ENCODE results near the gene VENTX.

Gene VENTX, protein sequence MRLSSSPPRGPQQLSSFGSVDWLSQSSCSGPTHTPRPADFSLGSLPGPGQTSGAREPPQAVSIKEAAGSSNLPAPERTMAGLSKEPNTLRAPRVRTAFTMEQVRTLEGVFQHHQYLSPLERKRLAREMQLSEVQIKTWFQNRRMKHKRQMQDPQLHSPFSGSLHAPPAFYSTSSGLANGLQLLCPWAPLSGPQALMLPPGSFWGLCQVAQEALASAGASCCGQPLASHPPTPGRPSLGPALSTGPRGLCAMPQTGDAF

GRCh38 chr10:133237588-133238465 is at the start of gene VENTX:
Gene VENTX, plus strand, starts transcription at chr10:133237855. Its CDS starts 60 bp downstream, at chr10:133237915.
- DNase-seq, result no peak

DNA sequence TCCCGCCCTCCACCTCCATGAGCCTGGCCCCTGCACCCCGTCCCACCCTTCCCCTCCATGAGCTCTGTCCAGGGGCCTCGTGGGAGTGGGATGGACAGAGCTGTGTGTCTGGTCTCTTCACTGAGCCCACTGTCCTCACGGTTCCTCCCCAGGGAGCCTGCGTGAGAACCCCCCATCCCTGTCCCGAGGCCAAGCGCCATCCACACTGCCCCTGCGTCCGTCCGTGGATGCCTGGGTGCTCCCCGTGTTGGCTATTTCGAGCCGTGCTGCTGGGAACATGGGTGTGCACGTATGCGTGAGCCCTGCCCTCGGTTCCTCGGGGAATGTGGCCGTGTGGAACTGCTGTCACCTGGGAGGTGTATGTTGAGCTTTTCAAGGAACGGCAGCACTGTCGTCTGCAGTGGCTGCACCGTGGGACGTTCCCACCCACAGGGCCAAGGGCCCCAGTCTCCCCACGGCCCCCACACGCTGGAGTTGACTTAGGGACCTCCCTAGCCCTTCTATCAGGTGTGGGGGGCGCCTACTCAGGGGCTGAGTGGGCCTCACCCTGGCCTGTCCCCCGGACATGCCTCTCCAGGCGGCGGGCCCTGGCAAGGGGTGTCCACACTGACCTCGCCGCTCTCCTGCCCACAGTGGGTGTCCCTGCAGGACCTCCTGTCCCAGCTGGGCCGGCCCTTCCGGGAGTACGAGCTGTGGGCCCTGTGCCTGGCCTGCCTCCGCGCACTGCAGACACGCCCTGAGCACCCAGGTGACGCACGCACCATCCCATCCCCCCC is 49.6 kb upstream of the VENTX start:
- no peak for DNase-seq

DNA sequence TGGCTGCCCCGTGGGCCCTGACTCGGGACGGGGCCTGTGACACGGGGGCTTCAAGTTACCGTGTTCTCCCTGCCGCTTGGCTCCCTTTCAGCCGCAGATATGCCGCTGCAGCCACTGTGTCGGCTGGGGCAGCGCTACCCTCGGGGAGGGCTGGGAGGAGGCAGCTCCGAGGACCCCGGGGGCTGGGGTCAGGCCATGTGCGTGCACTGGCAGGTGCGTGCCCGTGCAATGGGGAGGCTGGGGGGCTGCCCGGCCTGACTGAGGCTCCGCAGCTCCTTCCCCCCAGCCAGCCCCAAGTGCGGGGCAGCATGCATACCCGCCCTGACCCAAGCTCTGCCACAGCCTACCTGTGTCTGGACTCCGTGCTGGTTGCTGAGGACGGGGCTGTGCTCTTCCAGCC is 48.4 kb upstream of the VENTX start:
- DNase-seq, result no peak

- no peak for DNase-seq
These were observed 47.9 kb upstream of the VENTX start for GRCh38 chr10:133189726-133190125.

GRCh38 chr10:133190225-133190624 is 47.4 kb upstream of the VENTX start:
- no peak for DNase-seq

DNA sequence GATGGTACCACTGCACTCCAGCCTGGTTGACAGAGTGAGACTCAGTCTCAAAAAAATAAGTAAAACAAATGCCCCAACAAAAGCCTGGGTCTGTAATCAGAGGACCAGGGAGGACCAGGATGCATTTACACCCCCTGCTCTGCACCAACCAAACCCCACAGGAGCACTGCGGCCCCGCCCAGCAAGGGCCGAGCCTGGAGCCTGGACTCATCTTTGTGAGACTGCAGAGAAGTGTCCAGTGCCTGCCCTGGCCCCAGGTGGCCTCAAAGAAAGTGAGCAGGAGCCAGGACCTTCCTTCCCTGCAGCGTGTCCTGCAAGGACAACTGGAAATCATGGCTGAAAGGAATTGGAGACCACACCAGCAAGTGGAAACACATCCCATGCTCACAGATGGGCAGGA is 46.0 kb upstream of the VENTX start:
- no peak for DNase-seq

GRCh38 chr10:133194151-133194550 is 43.5 kb upstream of the VENTX start:
- no peak for DNase-seq

GRCh38 chr10:133195096-133195495 is 42.6 kb upstream of the VENTX start:
- no peak for DNase-seq

DNA sequence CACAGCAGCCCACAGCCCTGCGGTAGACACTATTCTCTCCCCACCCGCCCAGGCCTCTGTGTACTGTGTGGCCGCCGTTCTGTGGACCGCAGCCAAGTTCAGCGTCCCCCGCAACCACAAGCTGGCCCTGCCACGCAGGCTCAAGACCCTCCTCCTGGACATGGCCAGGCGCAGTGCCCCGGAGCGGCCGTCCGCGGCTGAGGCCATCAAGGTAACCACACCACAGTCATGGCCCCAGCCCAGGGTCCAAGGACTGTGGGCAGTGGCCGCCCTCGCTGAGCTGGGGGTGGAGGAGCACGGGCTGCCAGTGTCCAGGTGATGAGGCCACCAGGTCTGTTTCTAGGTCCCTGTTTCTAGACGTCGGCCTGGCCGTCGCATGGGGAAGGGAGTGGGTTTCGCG is 42.0 kb upstream of the VENTX start:
- DNase-seq, result no peak

GRCh38 chr10:133196221-133196915 is 41.3 kb upstream of the VENTX start:
- DNase-seq, result no peak

GRCh38 chr10:133196936-133197758 is 40.5 kb upstream of the VENTX start:
- DNase-seq, result no peak

GRCh38 chr10:133197786-133198185 is 39.9 kb upstream of the VENTX start:
- DNase-seq, result no peak

DNA sequence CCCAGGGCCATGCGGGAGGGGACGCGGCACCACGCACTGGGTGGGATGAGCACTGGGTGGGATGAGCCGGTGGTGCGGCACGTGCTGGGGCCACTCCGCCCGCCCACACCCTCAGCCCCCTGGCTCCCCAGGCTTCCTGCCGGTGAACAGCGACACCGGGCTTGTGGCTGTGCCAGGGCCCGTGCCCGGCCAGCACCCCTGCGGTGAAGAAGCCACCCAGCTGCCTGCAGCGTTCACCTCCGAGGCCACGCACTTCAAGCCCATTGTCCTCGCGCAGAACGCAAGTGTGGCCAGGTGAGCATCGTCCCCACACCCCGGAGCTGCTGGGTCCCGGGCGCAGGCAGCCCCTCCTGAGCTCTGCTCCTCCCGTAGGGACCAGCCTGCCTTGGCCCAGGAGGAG is 39.4 kb upstream of the VENTX start:
- DNase-seq, result no peak

DNA sequence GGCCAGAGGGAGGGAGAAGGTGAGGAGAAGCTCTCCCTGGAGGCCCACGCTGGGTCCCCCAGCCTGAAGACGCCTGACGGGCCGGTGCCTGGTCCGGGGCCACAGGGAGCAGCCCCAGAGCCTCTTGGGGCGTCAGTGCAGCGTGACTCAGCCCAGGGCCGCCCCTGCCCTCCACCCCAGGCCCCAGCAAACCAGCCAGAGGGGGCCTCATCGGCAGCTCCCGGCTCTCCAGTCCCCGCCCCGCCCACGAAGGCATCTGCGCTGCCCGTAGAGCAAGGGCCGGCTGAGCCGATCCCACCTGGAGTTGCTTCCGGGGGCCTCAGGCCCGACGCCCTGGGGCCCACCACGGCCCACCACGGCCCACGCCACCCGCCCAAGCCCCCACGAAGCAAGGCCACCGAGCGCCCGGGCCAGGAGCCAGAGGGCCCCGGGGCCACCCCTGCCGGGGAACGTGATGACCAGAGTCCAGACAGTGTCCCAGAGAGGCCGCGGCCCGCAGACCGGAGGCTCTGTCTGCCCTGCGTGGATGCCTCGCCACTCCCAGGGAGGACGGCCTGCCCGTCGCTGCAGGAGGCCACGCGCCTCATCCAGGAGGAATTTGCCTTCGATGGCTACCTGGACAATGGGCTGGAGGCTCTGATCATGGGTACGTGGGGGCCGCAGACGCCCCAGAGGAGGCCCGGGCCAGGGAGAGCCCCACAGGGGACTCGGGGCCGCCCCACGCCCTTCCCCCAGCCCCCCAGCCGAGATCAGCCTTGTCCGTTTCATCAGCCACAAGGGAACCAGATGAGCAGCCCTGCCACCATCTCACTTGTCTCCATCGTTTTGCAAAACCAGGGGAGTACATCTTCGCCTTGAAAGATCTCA is 38.8 kb upstream of the VENTX start:
- DNase-seq, result no peak

DNA sequence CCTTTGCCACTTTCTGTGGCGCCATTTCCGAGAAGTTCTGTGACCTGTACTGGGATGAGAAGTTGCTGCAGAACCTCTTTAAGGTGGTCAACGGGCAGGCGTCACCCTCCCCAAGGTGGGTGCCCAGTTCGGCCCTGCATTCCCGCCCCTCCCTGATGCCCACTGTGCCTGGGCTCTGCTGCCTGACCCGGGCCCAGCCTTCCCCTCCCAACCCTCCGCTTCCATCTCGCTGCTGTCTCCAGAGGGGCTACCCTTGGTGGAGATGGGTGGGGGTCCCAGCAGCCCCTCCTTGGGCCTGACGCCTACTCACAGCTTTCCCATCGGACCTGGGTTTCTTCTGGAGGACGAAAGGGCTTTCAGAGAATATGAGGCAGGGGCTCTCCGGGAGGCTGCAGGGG is 38.2 kb upstream of the VENTX start:
- no peak for DNase-seq

DNA sequence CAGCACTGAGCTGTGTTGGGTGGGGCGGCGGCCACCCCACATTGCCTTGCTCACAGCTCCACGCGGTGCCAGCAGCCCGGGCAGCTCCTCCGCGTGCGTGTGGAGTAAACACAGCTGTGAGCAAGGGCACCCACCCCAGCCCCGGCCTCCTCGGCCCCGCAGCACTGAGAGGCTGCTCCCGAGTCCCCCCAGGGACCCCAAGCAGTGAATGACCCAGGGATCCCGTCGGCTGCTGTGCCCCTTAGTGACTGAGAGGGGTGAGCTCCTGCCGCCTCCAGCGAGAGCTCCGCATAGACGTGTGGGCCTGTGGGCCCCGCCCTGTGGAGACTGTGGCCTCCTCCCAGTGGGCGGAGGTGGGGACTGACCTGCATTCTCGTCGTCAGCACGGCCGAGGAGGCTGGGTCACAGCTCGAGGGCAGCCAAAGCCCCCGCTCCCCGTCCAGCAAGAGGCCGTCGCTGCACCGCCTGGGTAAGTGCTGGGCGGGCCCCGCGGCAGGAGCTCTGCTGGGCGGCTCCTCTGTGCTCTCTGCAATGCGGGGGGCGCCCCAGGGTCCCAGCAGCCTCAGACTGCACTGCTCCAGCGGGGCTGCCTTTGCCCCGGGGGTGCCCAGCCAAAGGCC is 37.6 kb upstream of the VENTX start:
- DNase-seq, result no peak

DNA sequence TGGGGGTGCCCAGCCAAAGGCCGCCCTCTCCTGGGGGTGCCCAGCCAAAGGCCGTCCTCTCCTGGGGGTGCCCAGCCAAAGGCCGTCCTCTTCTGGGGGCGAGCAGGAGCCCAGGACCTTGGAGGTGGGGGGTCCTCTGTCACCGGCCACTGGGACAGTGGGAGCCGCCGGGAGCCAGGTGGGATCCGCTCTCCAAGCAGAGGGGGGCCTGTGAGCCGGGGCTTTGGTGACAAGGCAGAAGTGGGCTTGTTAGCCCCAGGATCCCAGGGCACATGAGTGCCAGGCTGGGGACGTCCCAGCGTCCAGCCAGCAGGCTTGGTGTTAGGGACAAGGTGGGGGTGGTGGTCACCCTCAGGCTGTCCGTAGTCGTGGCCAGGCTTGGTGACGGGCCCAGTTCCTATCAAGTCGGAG is 37.0 kb upstream of the VENTX start:
- no peak for DNase-seq

- no peak for DNase-seq
These were observed 36.3 kb upstream of the VENTX start for GRCh38 chr10:133201151-133201947.

- DNase-seq, result no peak
These were observed 35.5 kb upstream of the VENTX start for GRCh38 chr10:133201948-133202725.

Measured in NCI-H774 (cell line).